HG02623 (cell line): ENCODE measurements around the gene TUBB3.

ENCODE experiments used
- ATAC-seq: cut with Tn5 transposase; IDR thresholded peaks from one replicate; pipeline ENCODE4 v1.9.1; 2021; ENCODE audit warnings: moderate library complexity; ENCODE audit not compliant: unreplicated experiment

The TUBB3 gene

GRCh38 chr16:89936508-89936907, 13.4 kb downstream of the TUBB3 start:
- ATAC-seq = no peak

GRCh38 chr16:89936981-89937380, 13.8 kb downstream of the TUBB3 start:
- no peak for ATAC-seq

- no peak for ATAC-seq
Measured at GRCh38 chr16:89938175-89938885, 15.2 kb downstream of the TUBB3 start.

- no peak for ATAC-seq
Measured at GRCh38 chr16:89944773-89945172, 21.6 kb downstream of the TUBB3 start.

- no peak for ATAC-seq
Measured at GRCh38 chr16:89945654-89946053, 22.5 kb downstream of the TUBB3 start.

GRCh38 chr16:89946515-89946914, 23.4 kb downstream of the TUBB3 start:
- no peak for ATAC-seq

GRCh38 chr16:89949121-89949742, 26.1 kb downstream of the TUBB3 start:
- ATAC-seq = no peak

- ATAC-seq = no peak
Measured at GRCh38 chr16:89949756-89950155, 26.6 kb downstream of the TUBB3 start.

- ATAC-seq = no peak
Measured at GRCh38 chr16:89951509-89951908, 28.4 kb downstream of the TUBB3 start.

GRCh38 chr16:89952049-89952448, 28.9 kb downstream of the TUBB3 start:
- ATAC-seq = no peak

GRCh38 chr16:89952551-89952950, 29.4 kb downstream of the TUBB3 start:
- ATAC-seq = no peak

GRCh38 chr16:89953671-89954406, 30.7 kb downstream of the TUBB3 start:
- ATAC-seq = peak; percentile 67

- ATAC-seq = no peak
Measured at GRCh38 chr16:89954462-89954861, 31.3 kb downstream of the TUBB3 start.

- ATAC-seq = no peak
Measured at GRCh38 chr16:89955001-89955685, 32.0 kb downstream of the TUBB3 start.

GRCh38 chr16:89956505-89957215, 33.5 kb downstream of the TUBB3 start:
- no peak for ATAC-seq

GRCh38 chr16:89957216-89957785, 34.2 kb downstream of the TUBB3 start:
- ATAC-seq = no peak

GRCh38 chr16:89958068-89958467, 34.9 kb downstream of the TUBB3 start:
- ATAC-seq = no peak

- ATAC-seq = no peak
Measured at GRCh38 chr16:89958596-89958995, 35.5 kb downstream of the TUBB3 start.

GRCh38 chr16:89960966-89961365, 37.8 kb downstream of the TUBB3 start:
- no peak for ATAC-seq

- ATAC-seq = no peak
Measured at GRCh38 chr16:89961920-89962319, 38.8 kb downstream of the TUBB3 start.
